Spleen (tissue), 7 donors: ENCODE measurements around the gene CFHR1.

ENCODE experiments used
- CTCF ChIP-seq, 11 experiments: fragments of 200-600 bp in 7 of 11; fragments of 450-650 bp in 4 of 11; sonication (generic) in 4 of 11; IDR thresholded peaks in 8 of 11; conservative IDR thresholded peaks in 3 of 11; 1 replicate in 7 of 11; 2 replicates in 4 of 11; pipeline versions ENCODE4 v1.4.0 to v1.8.0; 2016 to 2021; ENCODE audit warnings: antibody characterized with exemption in 11 of 11, inconsistent platforms in 4 of 11, mild to moderate bottlenecking in 1 of 11
- POLR2A ChIP-seq, 3 donors: fragments of 450-650 bp; IDR thresholded peaks; one replicate each; pipeline ENCODE4 v1.5.1; 2017; ENCODE audit warnings: antibody characterized with exemption in 3 of 3, mild to moderate bottlenecking in 1 of 3
- donor health status: DM: no; HTN: no; CAD: no; lungs with moderate emphysema.
- donor health status: DM: no; HTN: no; CAD: no.
- donor health status: DM: no; HTN: no; CAD: no.

- TF ChIP-seq CTCF (IDR thresholded peaks at IDR 0.05 in 8 of 11, conservative IDR thresholded peaks at IDR 0.05 in 3 of 11) (no peak), POLR2A (IDR thresholded peaks at IDR 0.05) (no peak)
These were observed 56.4 kb downstream of the CFHR1 start for GRCh38 chr1:196875935-196876334.
